H1 (cell line): ENCODE results near the gene SH2B3. TPM values are rescaled to one million over a fixed set of nuclear protein-coding genes. Genes with fewer than 3 reads are reported as not detected.
A peak's percentile ranks its signal among the peaks of the same experiment; 100 is the strongest.

Experiments
- CTCF ChIA-PET: fragments of 300-600 bp; sonication (Branson Sonifier 250); formaldehyde crosslinking; loops from one replicate; lab custom pipeline; 2021; ENCODE audit not compliant: partially characterized antibody; lab: Charles Lee
- POLR2A ChIA-PET: fragments of 300-600 bp; sonication (Branson Sonifier 250); formaldehyde crosslinking; loops from one replicate; lab custom pipeline; 2021; ENCODE audit warnings: inconsistent platforms; ENCODE audit not compliant: partially characterized antibody; lab: Charles Lee
- DNase-seq, 2 experiments: peaks; one replicate each; pipeline versions ENCODE4 v3.0.0 to v3.0.0-alpha.2; 2010 to 2022; ENCODE audit warnings: low spot score in 2 of 2, low read depth in 1 of 2, mixed read lengths in 1 of 2
- FAIRE-seq: peaks from 2 replicates; lab custom pipeline; 2011; peaks lifted over from hg19 to GRCh38; lab: Jason Lieb, UNC
- H2AFZ ChIP-seq: 2 replicates; pipeline ENCODE4 v1.8.1; 2012; ENCODE audit warnings: low read length, inconsistent platforms
- H2AK5ac ChIP-seq: 2 replicates; pipeline ENCODE4 v1.6.1; 2013; ENCODE audit warnings: low read depth, low read length
- H2BK120ac ChIP-seq: replicated peaks from 2 replicates; pipeline ENCODE3; 2013; ENCODE audit warnings: low read depth, low read length, inconsistent platforms
- H2BK12ac ChIP-seq: 2 replicates; pipeline ENCODE4 v1.6.1; 2013; ENCODE audit warnings: low read depth, low read length
- H2BK15ac ChIP-seq: 2 replicates; pipeline ENCODE4 v1.6.1; 2013; ENCODE audit warnings: low read length
- H2BK20ac ChIP-seq: 2 replicates; pipeline ENCODE4 v1.6.1; 2013; ENCODE audit warnings: low read length
- H2BK5ac ChIP-seq: 2 replicates; pipeline ENCODE4 v1.6.1; 2013; ENCODE audit warnings: low read depth, low read length
- H3K14ac ChIP-seq: 2 replicates; pipeline ENCODE4 v1.6.1; 2013; ENCODE audit warnings: inconsistent platforms; ENCODE audit not compliant: insufficient read length
- H3K18ac ChIP-seq: 2 replicates; pipeline ENCODE4 v1.6.1; 2013; ENCODE audit warnings: low read length; ENCODE audit errors: extremely low read depth
- H3K23ac ChIP-seq: 2 replicates; pipeline ENCODE4 v1.6.1; 2013; ENCODE audit warnings: inconsistent platforms; ENCODE audit not compliant: insufficient read length
- H3K23me2 ChIP-seq: 2 replicates; pipeline ENCODE4 v1.6.1; 2013; ENCODE audit warnings: low read depth, low read length
- H3K27ac ChIP-seq: 2 replicates; pipeline ENCODE4 v1.6.1; 2011; ENCODE audit warnings: low read depth, low read length, inconsistent platforms
- H3K27me3 ChIP-seq, 4 experiments: replicated peaks in 1 of 4; 1 replicate in 1 of 4; 2 replicates in 3 of 4; pipeline versions ENCODE4 v1.6.1 to v1.8.1; 2011 to 2013; ENCODE audit warnings: low read length in 3 of 4, mild to moderate bottlenecking in 3 of 4, inconsistent platforms in 2 of 4, mixed read lengths in 2 of 4, moderate library complexity in 1 of 4; ENCODE audit not compliant: control insufficient read depth in 3 of 4, insufficient read depth in 3 of 4; ENCODE audit errors: extremely low read depth in 1 of 4
- H3K36me3 ChIP-seq, 4 experiments: 2 replicates each; pipeline versions ENCODE4 v1.6.1 to v1.8.1; 2011 to 2013; ENCODE audit warnings: mild to moderate bottlenecking in 4 of 4, low read length in 3 of 4, moderate library complexity in 2 of 4, control low read depth in 1 of 4, inconsistent platforms in 1 of 4; ENCODE audit not compliant: insufficient read depth in 4 of 4, control insufficient read depth in 2 of 4
- H3K4ac ChIP-seq: replicated peaks from 2 replicates; pipeline ENCODE3; 2013; ENCODE audit warnings: low read length, low read depth, mixed read lengths, inconsistent platforms; ENCODE audit not compliant: insufficient read length
- H3K4me1 ChIP-seq, 4 experiments: replicated peaks in 1 of 4; 1 replicate in 1 of 4; 2 replicates in 3 of 4; pipeline versions ENCODE4 v1.6.1 to v1.8.1; 2011 to 2013; ENCODE audit warnings: low read length in 3 of 4, inconsistent platforms in 2 of 4, mixed read lengths in 1 of 4; ENCODE audit not compliant: insufficient read depth in 4 of 4, control insufficient read depth in 3 of 4
- H3K4me2 ChIP-seq, 2 experiments: 2 replicates each; pipeline versions ENCODE4 v1.6.1 to v1.8.1; 2011 to 2013; ENCODE audit warnings: low read depth in 2 of 2, low read length in 2 of 2, control low read depth in 1 of 2, inconsistent platforms in 1 of 2, mild to moderate bottlenecking in 1 of 2; ENCODE audit not compliant: insufficient read depth in 1 of 2
- H3K4me3 ChIP-seq, 4 experiments: fragments of 200-600, 300-600 bp in 1 of 4; sonication (generic), shearing (Covaris generic), sonication (Bioruptor Twin) in 1 of 4; 2 replicates each; pipeline versions ENCODE4 v1.5.1 to v1.8.1; 2011 to 2016; ENCODE audit warnings: low read length in 4 of 4, low read depth in 3 of 4, control low read depth in 2 of 4, inconsistent platforms in 2 of 4, mild to moderate bottlenecking in 2 of 4, mixed read lengths in 1 of 4, moderate library complexity in 1 of 4; ENCODE audit not compliant: insufficient read depth in 2 of 4; ENCODE audit errors: extremely low read depth in 1 of 4
- H3K56ac ChIP-seq: replicated peaks from 2 replicates; pipeline ENCODE3; 2013; ENCODE audit warnings: low read depth, mild to moderate bottlenecking, mixed read lengths, low read length, inconsistent platforms; ENCODE audit not compliant: insufficient read length
- H3K79me1 ChIP-seq: 2 replicates; pipeline ENCODE4 v1.6.1; 2013; ENCODE audit warnings: low read depth, low read length, control low read depth
- H3K79me2 ChIP-seq, 2 experiments: 2 replicates each; pipeline versions ENCODE4 v1.6.1 to v1.8.1; 2012 to 2013; ENCODE audit warnings: low read length in 2 of 2, mild to moderate bottlenecking in 2 of 2, inconsistent platforms in 1 of 2; ENCODE audit not compliant: insufficient read depth in 2 of 2, control insufficient read depth in 1 of 2
- H3K9ac ChIP-seq, 4 experiments: replicated peaks in 1 of 4; 1 replicate in 1 of 4; 2 replicates in 3 of 4; pipeline versions ENCODE4 v1.6.1 to v1.8.1; 2011 to 2013; ENCODE audit warnings: low read depth in 3 of 4, low read length in 3 of 4, control low read depth in 2 of 4, mild to moderate bottlenecking in 2 of 4, moderate library complexity in 2 of 4, inconsistent platforms in 1 of 4; ENCODE audit errors: extremely low read depth in 1 of 4
- H3K9me3 ChIP-seq, 2 experiments: 2 replicates each; pipeline versions ENCODE4 v1.6.1 to v1.8.1; 2012 to 2013; ENCODE audit warnings: mild to moderate bottlenecking in 2 of 2, moderate library complexity in 2 of 2, control low read depth in 1 of 2, inconsistent platforms in 1 of 2, low read depth in 1 of 2, low read length in 1 of 2, mixed read lengths in 1 of 2; ENCODE audit not compliant: insufficient read depth in 2 of 2
- H4K20me1 ChIP-seq, 2 experiments: replicated peaks in 1 of 2; 2 replicates each; pipeline versions ENCODE3 to v1.8.1; 2011 to 2013; ENCODE audit warnings: inconsistent platforms in 2 of 2, low read length in 2 of 2, mild to moderate bottlenecking in 1 of 2; ENCODE audit not compliant: insufficient read depth in 2 of 2, control insufficient read depth in 1 of 2
- H4K5ac ChIP-seq: 2 replicates; pipeline ENCODE4 v1.6.1; 2013; ENCODE audit warnings: low read length, low read depth, mixed read lengths, inconsistent platforms; ENCODE audit not compliant: insufficient read length
- H4K8ac ChIP-seq: 2 replicates; pipeline ENCODE4 v1.8.0; 2013; ENCODE audit warnings: mild to moderate bottlenecking, moderate library complexity, low read length, inconsistent platforms; ENCODE audit not compliant: insufficient read depth; ENCODE audit errors: extremely low read depth
- H4K91ac ChIP-seq: replicated peaks from 2 replicates; pipeline ENCODE3; 2013; ENCODE audit warnings: low read length, mixed read lengths, inconsistent platforms; ENCODE audit not compliant: insufficient read length
- BACH1 ChIP-seq: IDR thresholded peaks from 2 replicates; pipeline ENCODE4 v1.6.1; 2012; ENCODE audit warnings: low read length, improper control_type of control experiment
- CTCF ChIP-seq, 3 experiments: IDR thresholded peaks; 1 replicate in 2 of 3; 2 replicates in 1 of 3; pipeline versions ENCODE4 v1.5.1 to v1.6.1; 2011; ENCODE audit warnings: low read length in 3 of 3, mild to moderate bottlenecking in 3 of 3, inconsistent platforms in 2 of 3, low read depth in 1 of 3, moderate library complexity in 1 of 3; ENCODE audit not compliant: insufficient read depth in 1 of 3; ENCODE audit errors: control extremely low read depth in 1 of 3
- GTF2F1 ChIP-seq: IDR thresholded peaks from 2 replicates; pipeline ENCODE4 v1.6.1; 2012; ENCODE audit warnings: low read depth, low read length, improper control_type of control experiment, borderline replicate concordance
- KDM1A ChIP-seq: fragments of 200-600, 300-600 bp; sonication (generic); IDR thresholded peaks from 2 replicates; pipeline ENCODE4 v1.7.1; 2016; ENCODE audit warnings: mild to moderate bottlenecking, low read length, borderline replicate concordance
- POU5F1 ChIP-seq: IDR thresholded peaks from 2 replicates; pipeline ENCODE4 v1.6.1; 2011; ENCODE audit warnings: low read depth, mild to moderate bottlenecking, low read length, moderate library complexity
- RNF2 ChIP-seq: fragments of 200-900, 300-1000 bp; sonication (generic); IDR thresholded peaks from 2 replicates; pipeline ENCODE4 v1.7.1; 2016; ENCODE audit warnings: borderline replicate concordance, low read depth, mild to moderate bottlenecking, antibody characterized with exemption, low read length; ENCODE audit not compliant: poor library complexity, severe bottlenecking; ENCODE audit errors: missing control alignments
- SAP30 ChIP-seq: fragments of 300-600 bp; sonication (generic); IDR thresholded peaks from 2 replicates; pipeline ENCODE4 v1.7.1; 2012; ENCODE audit warnings: low read length, moderate library complexity, mild to moderate bottlenecking, inconsistent platforms; ENCODE audit not compliant: insufficient read depth, insufficient replicate concordance
- TAF7 ChIP-seq: optimal IDR thresholded peaks from 2 replicates; pipeline ENCODE3; 2011; ENCODE audit warnings: low read depth, mild to moderate bottlenecking, inconsistent platforms, low read length, moderate library complexity, borderline replicate concordance
- TCF12 ChIP-seq: IDR thresholded peaks from 2 replicates; pipeline ENCODE4 v1.6.1; 2011; ENCODE audit warnings: low read depth, mild to moderate bottlenecking, low read length
- ZNF274 ChIP-seq: IDR thresholded peaks from 2 replicates; pipeline ENCODE4 v1.7.0; 2012; ENCODE audit warnings: low read length, borderline replicate concordance; ENCODE audit errors: extremely low read depth
- WGBS, 2 experiments: shearing (Covaris generic) in 1 of 2; methylation state at CpG; one replicate each; pipeline versions ENCODE4 v1.1.6 to v1.1.7; 2013 to 2015; ENCODE audit warnings: low lambda C conversion rate in 2 of 2, mixed read lengths in 2 of 2, inconsistent platforms in 1 of 2, low coverage in 1 of 2, missing lambda C conversion rate in 1 of 2; ENCODE audit not compliant: insufficient replicate concordance in 2 of 2, insufficient coverage in 1 of 2, insufficient read length in 1 of 2; ENCODE audit errors: extremely low coverage in 1 of 2, missing lambda C conversion rate in 1 of 2; 5-methylcytosine and 5-hydroxymethylcytosine counted together
- polyA plus RNA-seq, 7 experiments: library from polyadenylated mRNA; depleted of rRNA in 3 of 7; stranded (reverse) in 5 of 7; unstranded in 2 of 7; fragments of >200 nt in 5 of 7; fragments of 200-250 nt in 2 of 7; gene quantifications; 1 replicate in 5 of 7; 2 replicates in 1 of 7; 4 replicates in 1 of 7; pipeline versions ENCODE4 v1.2.1 to v1.2.3, GENCODE V29; 2011 to 2013; ENCODE audit warnings: missing spikeins in 2 of 7, mixed read lengths in 2 of 7
- total RNA-seq: library from RNA; stranded (reverse); fragmentation: NEBNext Ultra II Directional; extraction: Animal tissue kit (Norgen Biotek cat#: 25700); gene quantifications from 2 replicates; pipeline ENCODE4 v1.2.1, GENCODE V29; 2021

The SH2B3 gene
- total and polyA plus RNA-seq, 2 of the 8 experiments (the other 6 are each of a cell fraction or from before 2014, with no cell fraction given) = 20.8 to 34.1 TPM

DNA sequence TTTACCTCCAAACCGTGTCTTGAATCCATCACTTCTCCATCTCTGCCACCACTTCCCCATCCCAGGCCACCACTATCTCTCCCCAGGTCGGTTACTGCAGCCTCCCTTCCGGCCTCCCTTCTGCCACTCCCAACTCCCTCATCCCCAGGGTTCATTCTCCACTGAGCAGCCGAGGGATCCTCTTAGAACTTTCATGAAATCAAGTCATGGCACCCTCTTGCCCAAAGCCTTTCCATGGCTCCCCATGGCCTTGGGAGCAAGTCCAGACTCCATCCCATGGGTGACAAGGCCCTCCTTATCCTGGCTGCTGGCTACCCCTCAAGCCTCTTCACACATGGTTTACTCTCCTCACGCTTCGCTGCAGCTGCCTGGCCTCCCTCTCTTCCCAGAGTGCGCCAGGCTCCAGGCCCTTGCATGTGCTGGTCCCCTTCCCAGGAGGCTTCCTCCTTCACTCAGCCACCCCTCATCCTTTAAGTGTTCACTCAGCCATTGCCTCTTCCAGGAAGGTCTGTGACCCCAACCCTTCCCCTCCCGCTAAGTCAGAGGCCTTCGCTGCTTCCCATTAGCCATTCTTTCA, 17.9 kb upstream of the SH2B3 start:
- POLR2A ChIA-PET = interaction anchor here (1.0 kb wide), 1 partner anchor 18 kb away, joined by 3 read pairs; the partner anchor contains the start of gene SH2B3
- FAIRE-seq = no peak
- H3K4me1 ChIP-seq = no peaks in the 10 kb centered on the region
- H2BK5ac ChIP-seq = no peak overlapping the region
- H3K23ac ChIP-seq = no peak overlapping the region
- no peaks in the 10 kb centered on the region for H3K79me1 ChIP-seq
- H3K27ac ChIP-seq = no peak overlapping the region
- no peak overlapping the region for H2BK120ac ChIP-seq
- 91% methylated on average over 9 of the region's 9 CpGs; no CpG with 5 or more reads in 1 of the 2 experiments for WGBS, 2 experiments
- no peaks in the 10 kb centered on the region; a peak in 1 of 7 replicates for H3K27me3 ChIP-seq
- H2AFZ ChIP-seq = no peak overlapping the region
- H3K9ac ChIP-seq = no peak overlapping the region
- DNase-seq = no peak
- no peak overlapping the region for H2BK15ac ChIP-seq
- H3K9me3 ChIP-seq = no peaks in the 10 kb centered on the region
- no peaks in the 10 kb centered on the region for H4K20me1 ChIP-seq
- no peak overlapping the region for H3K14ac ChIP-seq
- no peak overlapping the region for H3K56ac ChIP-seq
- H2BK12ac ChIP-seq = peak overlapping the region; percentile 50; the same call in 1 of the 2 replicates
- no peaks in the 10 kb centered on the region for H3K23me2 ChIP-seq
- no peak overlapping the region for H3K4me2 ChIP-seq
- CTCF ChIA-PET = interaction anchor here (7.2 kb wide), 1 partner anchor 9 kb away, joined by 50 read pairs; no protein-coding TSS in a partner anchor
- H3K4me3 ChIP-seq = no peak overlapping the region
- no peak overlapping the region for H2BK20ac ChIP-seq
- H2AK5ac ChIP-seq = no peak overlapping the region
- H4K5ac ChIP-seq = no peak overlapping the region
- H3K36me3 ChIP-seq = no peaks in the 10 kb centered on the region
- no peak overlapping the region for H4K91ac ChIP-seq
- no peaks in the 10 kb centered on the region for H3K79me2 ChIP-seq
- no peak overlapping the region for H3K18ac ChIP-seq
- H4K8ac ChIP-seq = no peak overlapping the region
- peak overlapping the region; percentile 51 for H3K4ac ChIP-seq
- no peak for TF ChIP-seq TCF12
- TF ChIP-seq POU5F1 = no peak
- TF ChIP-seq TAF7 = no peak
- TF ChIP-seq ZNF274 = no peak
- TF ChIP-seq CTCF (IDR thresholded peaks at IDR 0.05; ENCODE audit: control extremely low read depth in 1 of 3, insufficient read depth in 1 of 3, low read depth in 1 of 3, low read length in 3 of 3) = no peak
- TF ChIP-seq BACH1 = no peak
- TF ChIP-seq GTF2F1 = no peak
- no peak for TF ChIP-seq RNF2
- TF ChIP-seq KDM1A = no peak
- no peak for TF ChIP-seq SAP30
